OCI-LY3 (cell line): ENCODE measurements around the gene AKIRIN2.

Experiments
- H2AFZ ChIP-seq: fragments of 200-600, 300-600 bp; shearing (Covaris generic); 2 replicates; pipeline ENCODE4 v1.6.0; 2014; ENCODE audit warnings: antibody characterized with exemption, low read depth, low read length
- H3K27ac ChIP-seq: fragments of 200-600, 300-600 bp; sonication (generic); 2 replicates; pipeline ENCODE4 v1.5.1; 2014; ENCODE audit warnings: mild to moderate bottlenecking, low read length, moderate library complexity, mixed read lengths
- H3K27me3 ChIP-seq: fragments of 200-600, 300-600 bp; sonication (generic); 2 replicates; pipeline ENCODE4 v1.6.1; 2014; ENCODE audit warnings: low read depth, low read length, mixed read lengths
- H3K36me3 ChIP-seq: fragments of 200-600, 300-600 bp; sonication (generic); replicated peaks from 2 replicates; pipeline ENCODE3; 2014; ENCODE audit warnings: low read depth, low read length, mixed read lengths
- H3K4me1 ChIP-seq: fragments of 300-600, 200-600 bp; sonication (generic); 2 replicates; pipeline ENCODE4 v1.6.1; 2014; ENCODE audit warnings: low read length, mixed read lengths
- H3K4me2 ChIP-seq: fragments of 200-600, 300-600 bp; sonication (generic); 2 replicates; pipeline ENCODE4 v1.6.1; 2014; ENCODE audit warnings: low read length, mixed read lengths
- H3K4me3 ChIP-seq: fragments of 300-600, 200-600 bp; sonication (generic); 2 replicates; pipeline ENCODE4 v1.5.1; 2014; ENCODE audit warnings: antibody characterized with exemption, mild to moderate bottlenecking, low read length, moderate library complexity
- H3K79me2 ChIP-seq: fragments of 300-600, 200-600 bp; shearing (Covaris generic); 2 replicates; pipeline ENCODE4 v1.6.1; 2014; ENCODE audit warnings: mild to moderate bottlenecking, low read length, mixed read lengths
- H3K9ac ChIP-seq: fragments of 300-600, 200-600 bp; shearing (Covaris generic); 2 replicates; pipeline ENCODE4 v1.6.0; 2014; ENCODE audit warnings: mild to moderate bottlenecking, low read length, moderate library complexity
- H3K9me3 ChIP-seq: fragments of 200-600, 300-600 bp; shearing (Covaris generic); 2 replicates; pipeline ENCODE4 v1.6.1; 2014; ENCODE audit warnings: low read length, mixed read lengths; ENCODE audit not compliant: insufficient read depth
- H4K20me1 ChIP-seq: fragments of 200-600, 300-600 bp; sonication (generic); 2 replicates; pipeline ENCODE4 v1.6.1; 2016; ENCODE audit warnings: low read length, mixed read lengths; ENCODE audit not compliant: insufficient read depth
- CTCF ChIP-seq: fragments of 200-600, 300-600 bp; sonication (generic); IDR thresholded peaks from 2 replicates; pipeline ENCODE4 v1.5.1; 2014; ENCODE audit warnings: antibody characterized with exemption, low read length, low read depth
- EZH2phosphoT487 ChIP-seq: fragments of 200-600 bp; shearing (Covaris generic); IDR thresholded peaks from 2 replicates; pipeline ENCODE4 v1.6.1; 2018; ENCODE audit warnings: antibody characterized with exemption, mixed run types, low read depth

The AKIRIN2 gene

DNA sequence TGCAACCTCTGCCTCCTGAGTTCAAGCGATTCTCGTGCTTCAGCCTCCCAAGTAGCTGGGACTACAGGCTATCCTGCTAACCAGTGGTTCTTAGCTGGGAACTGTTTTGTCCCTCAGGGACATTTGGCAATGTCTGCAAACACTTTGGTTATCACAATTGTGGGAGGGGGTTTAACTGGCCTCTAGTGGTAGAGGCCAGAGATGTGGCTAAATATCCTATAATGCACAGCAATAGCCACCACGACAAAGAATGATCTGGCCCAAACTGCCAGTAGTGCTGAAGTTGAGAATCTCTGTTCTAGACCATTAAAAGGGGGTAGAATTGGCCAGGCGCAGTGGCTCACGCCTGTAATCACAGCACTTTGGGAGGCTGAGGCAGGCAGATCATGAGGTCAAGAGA lies 28.8 kb downstream of the AKIRIN2 start:
- Histone ChIP-seq H3K9ac (no peak overlapping the region), H3K4me1 (peaks cover 3% of the 10 kb centered on the region; the same call in 1 of the 2 replicates), H3K36me3 (peaks cover 28% of the 10 kb centered on the region)

DNA sequence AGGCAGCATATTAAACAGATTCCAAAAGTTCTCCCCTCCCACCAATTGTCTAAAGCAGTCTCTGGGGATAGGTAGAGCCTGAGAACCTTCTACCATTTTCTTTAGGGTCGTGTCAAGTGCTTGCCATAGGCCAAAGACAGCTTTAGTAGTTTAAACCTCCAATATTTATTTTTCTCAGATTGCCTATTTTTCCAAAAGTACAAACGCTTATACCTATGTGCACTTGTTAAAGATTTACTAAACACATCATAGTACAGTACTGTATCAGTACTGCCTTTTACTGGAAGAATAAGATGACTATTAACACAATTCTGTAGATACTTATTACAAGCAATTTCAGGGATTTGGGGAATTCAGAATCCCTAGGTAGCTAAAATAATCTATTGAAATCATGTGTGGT lies 29.4 kb downstream of the AKIRIN2 start:
- Histone ChIP-seq H3K27ac (no peak overlapping the region), H3K36me3 (peaks cover 24% of the 10 kb centered on the region), H2AFZ (no peak overlapping the region), H3K27me3 (no peaks in the 10 kb centered on the region), H3K4me2 (no peak overlapping the region), H3K79me2 (peaks cover 10% of the 10 kb centered on the region), H3K9ac (no peak overlapping the region), H3K9me3 (no peaks in the 10 kb centered on the region), H4K20me1 (0 out of 2 replicates have a peak, but pooled peaks cover 2% of the 10 kb centered on the region), H3K4me3 (no peak overlapping the region), H3K4me1 (no peaks in the 10 kb centered on the region; the same call in 1 of the 2 replicates)
- TF ChIP-seq EZH2phosphoT487 (no peak), CTCF (no peak)

More for the DNA sequence above, 28.8 kb downstream of the AKIRIN2 start:
- Histone ChIP-seq H3K27me3 (no peaks in the 10 kb centered on the region), H3K27ac (no peak overlapping the region), H3K4me3 (no peak overlapping the region), H3K9me3 (no peaks in the 10 kb centered on the region), H2AFZ (no peak overlapping the region), H3K79me2 (peaks cover 14% of the 10 kb centered on the region), H4K20me1 (0 out of 2 replicates have a peak, but pooled peaks cover 2% of the 10 kb centered on the region), H3K4me2 (no peak overlapping the region)
- TF ChIP-seq CTCF (no peak), EZH2phosphoT487 (no peak)

DNA sequence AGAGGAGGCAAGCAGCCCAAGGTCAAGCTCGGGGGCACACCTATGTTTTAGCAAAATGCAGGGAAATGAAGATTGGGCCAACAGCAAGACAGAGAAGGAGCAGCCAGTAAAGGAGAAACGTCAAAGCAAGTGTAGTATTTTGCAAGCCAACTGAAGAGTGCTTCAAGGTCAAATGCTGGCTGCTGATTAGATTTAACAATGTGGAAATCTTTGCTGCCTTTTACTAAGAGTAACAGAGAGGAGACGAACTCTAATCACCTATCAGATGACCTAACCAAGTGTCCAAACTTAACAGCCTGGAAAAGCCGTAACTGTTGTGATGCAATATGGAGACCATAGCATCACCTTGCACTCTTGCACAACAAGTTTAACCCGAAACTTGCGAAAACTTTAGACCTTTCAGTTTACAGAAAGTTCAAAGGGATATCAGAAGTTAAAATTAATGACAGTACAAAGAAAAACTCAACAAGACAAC lies 30.4 kb downstream of the AKIRIN2 start:
- TF ChIP-seq CTCF, result no peak
- TF ChIP-seq EZH2phosphoT487, result no peak
- H3K27ac ChIP-seq, result no peak overlapping the region
- no peak overlapping the region for H2AFZ ChIP-seq
- H3K4me1 ChIP-seq, result no peaks in the 10 kb centered on the region
- H4K20me1 ChIP-seq, result no peaks in the 10 kb centered on the region
- H3K79me2 ChIP-seq, result 0 out of 2 replicates have a peak, but pooled peaks cover 7% of the 10 kb centered on the region
- H3K4me2 ChIP-seq, result no peak overlapping the region
- no peak overlapping the region for H3K4me3 ChIP-seq
- H3K36me3 ChIP-seq, result peaks cover 24% of the 10 kb centered on the region
- no peaks in the 10 kb centered on the region for H3K27me3 ChIP-seq
- H3K9ac ChIP-seq, result no peak overlapping the region
- H3K9me3 ChIP-seq, result no peaks in the 10 kb centered on the region

GRCh38 chr6:87670707-87671106 lies 31.3 kb downstream of the AKIRIN2 start:
- Histone ChIP-seq H4K20me1 (no peaks in the 10 kb centered on the region), H3K27ac (no peak overlapping the region)
- TF ChIP-seq EZH2phosphoT487, result no peak
- TF ChIP-seq CTCF, result no peak

More at GRCh38 chr6:87670707-87671106, 31.3 kb downstream of the AKIRIN2 start:
- Histone ChIP-seq H3K4me3 (no peak overlapping the region), H3K4me2 (no peak overlapping the region), H3K4me1 (no peaks in the 10 kb centered on the region), H3K9me3 (no peaks in the 10 kb centered on the region), H3K27me3 (no peaks in the 10 kb centered on the region), H2AFZ (no peak overlapping the region), H3K79me2 (0 out of 2 replicates have a peak, but pooled peaks cover 5% of the 10 kb centered on the region), H3K36me3 (peaks cover 21% of the 10 kb centered on the region), H3K9ac (no peak overlapping the region)
